RWPE1 (cell line): ENCODE data around the gene TCF4.

Experiments used
- CTCF ChIA-PET: fragments of 350-600 bp; sonication (Branson Sonifier 250); formaldehyde crosslinking; extraction: SDS; loops from one replicate; lab custom pipeline; 2021; lab: Yijun Ruan, JAX
- POLR2A ChIA-PET: fragments of 400-600 bp; formaldehyde crosslinking; extraction: SDS; loops from one replicate; lab custom pipeline; 2020; ENCODE audit warnings: antibody characterized with exemption; ENCODE audit not compliant: low non-redundant PET; lab: Yijun Ruan, JAX
- DNase-seq: peaks from one replicate; pipeline ENCODE4 v3.0.0; 2012; ENCODE audit warnings: low spot score
- H3K27ac ChIP-seq: fragments of 450-650 bp; 2 replicates; pipeline ENCODE4 v1.5.1; 2017
- CTCF ChIP-seq: fragments of 450-650 bp; conservative IDR thresholded peaks from 2 replicates; pipeline ENCODE4 v1.5.1; 2017; ENCODE audit warnings: low read depth, mild to moderate bottlenecking

Gene TCF4

GRCh38 chr18:55515941-55516710, 71.9 kb downstream of the TCF4 start:
- CTCF ChIA-PET: no interaction called here
- DNase-seq: no peak
- no peak for TF ChIP-seq CTCF
- H3K27ac ChIP-seq: no peak overlapping the region
- POLR2A ChIA-PET: no interaction called here

GRCh38 chr18:55515214-55515613, 72.8 kb downstream of the TCF4 start:
- no peak overlapping the region for H3K27ac ChIP-seq
- ChIA-PET POLR2A (no interaction called here), CTCF (no interaction called here)
- no peak for TF ChIP-seq CTCF
- no peak for DNase-seq

GRCh38 chr18:55513161-55513560, 74.8 kb downstream of the TCF4 start:
- CTCF ChIA-PET: interaction anchor here (0.6 kb wide), 1 partner anchor 250 kb away, joined by 4 read pairs; no protein-coding TSS in a partner anchor
- POLR2A ChIA-PET: no interaction called here
- no peak for DNase-seq
- no peak for TF ChIP-seq CTCF
- H3K27ac ChIP-seq: no peak overlapping the region

- CTCF ChIA-PET: no interaction called here
- no peak for DNase-seq
- no peak overlapping the region for H3K27ac ChIP-seq
- no peak for TF ChIP-seq CTCF
- POLR2A ChIA-PET: interaction anchor here (0.6 kb wide), 1 partner anchor 431 kb away, joined by 3 read pairs; no protein-coding TSS in a partner anchor
These were observed 76.7 kb downstream of the TCF4 start for GRCh38 chr18:55511277-55511676.

GRCh38 chr18:55510809-55511208, 77.2 kb downstream of the TCF4 start:
- DNase-seq: no peak
- POLR2A ChIA-PET: no interaction called here
- H3K27ac ChIP-seq: no peak overlapping the region
- CTCF ChIA-PET: no interaction called here
- TF ChIP-seq CTCF: no peak

GRCh38 chr18:55509631-55510324, 78.2 kb downstream of the TCF4 start:
- TF ChIP-seq CTCF: no peak
- ChIA-PET POLR2A (no interaction called here), CTCF (no interaction called here)
- no peak overlapping the region for H3K27ac ChIP-seq
- no peak for DNase-seq
